Hematopoietic multipotent progenitor cell treated with erythropoietin and hydrocortisone succinate and interleukin-3 and kit ligand, for 15 days (in vitro differentiated cells): ENCODE measurements around the gene UBE2R2.

Experiments used
- DNase-seq: peaks from one replicate; pipeline ENCODE4 v3.0.0-alpha.2; 2015; ENCODE audit warnings: low spot score

UBE2R2 gene

GRCh38 chr9:33884856-33885701 lies 68.1 kb downstream of the UBE2R2 start:
- no peak for DNase-seq

GRCh38 chr9:33885948-33886347 lies 69.0 kb downstream of the UBE2R2 start:
- DNase-seq: no peak

GRCh38 chr9:33893861-33894260 lies 76.9 kb downstream of the UBE2R2 start:
- no peak for DNase-seq

- no peak for DNase-seq
Measured at GRCh38 chr9:33894316-33894715, 77.4 kb downstream of the UBE2R2 start.

GRCh38 chr9:33903157-33903780 lies 86.3 kb downstream of the UBE2R2 start:
- no peak for DNase-seq

GRCh38 chr9:33905137-33905536 lies 88.2 kb downstream of the UBE2R2 start:
- DNase-seq: no peak

GRCh38 chr9:33906769-33907168 lies 89.8 kb downstream of the UBE2R2 start:
- no peak for DNase-seq

GRCh38 chr9:33907347-33907746 lies 90.4 kb downstream of the UBE2R2 start:
- no peak for DNase-seq

GRCh38 chr9:33908114-33908513 lies 91.2 kb downstream of the UBE2R2 start:
- no peak for DNase-seq

GRCh38 chr9:33908749-33909148 lies 91.8 kb downstream of the UBE2R2 start:
- DNase-seq: no peak

- DNase-seq: no peak
Measured at GRCh38 chr9:33913541-33913940, 96.6 kb downstream of the UBE2R2 start.

- no peak for DNase-seq
Measured at GRCh38 chr9:33914887-33915628, 98.1 kb downstream of the UBE2R2 start.

- DNase-seq: no peak
Measured at GRCh38 chr9:33917036-33917435, 100.1 kb downstream of the UBE2R2 start.

GRCh38 chr9:33919276-33919897 lies 102.4 kb downstream of the UBE2R2 start:
- DNase-seq: no peak

GRCh38 chr9:33921967-33922895 lies 105.3 kb downstream of the UBE2R2 start:
- DNase-seq: peak; percentile 23

- DNase-seq: no peak
Measured at GRCh38 chr9:33923079-33923478, 106.1 kb downstream of the UBE2R2 start.

GRCh38 chr9:33923998-33924701 lies 107.2 kb downstream of the UBE2R2 start:
- DNase-seq: no peak

- DNase-seq: peak; percentile 40
Measured at GRCh38 chr9:33924978-33925797, 108.2 kb downstream of the UBE2R2 start.

- DNase-seq: no peak
Measured at GRCh38 chr9:33926746-33927485, 110.0 kb downstream of the UBE2R2 start.
